GM18519 (cell line): Measurements from ENCODE around the gene CNTNAP1.
"Not testable (repeated sequence)": the region's sequence is repeated elsewhere in the genome, so short reads cannot be mapped to it uniquely, and the experiment has no call there.

Experiments
- ATAC-seq: cut with Tn5 transposase; IDR thresholded peaks from one replicate; pipeline ENCODE4 v1.9.1; 2021; ENCODE audit warnings: mild to moderate bottlenecking, moderate library complexity; ENCODE audit not compliant: unreplicated experiment, low FRiP score

The CNTNAP1 gene

DNA sequence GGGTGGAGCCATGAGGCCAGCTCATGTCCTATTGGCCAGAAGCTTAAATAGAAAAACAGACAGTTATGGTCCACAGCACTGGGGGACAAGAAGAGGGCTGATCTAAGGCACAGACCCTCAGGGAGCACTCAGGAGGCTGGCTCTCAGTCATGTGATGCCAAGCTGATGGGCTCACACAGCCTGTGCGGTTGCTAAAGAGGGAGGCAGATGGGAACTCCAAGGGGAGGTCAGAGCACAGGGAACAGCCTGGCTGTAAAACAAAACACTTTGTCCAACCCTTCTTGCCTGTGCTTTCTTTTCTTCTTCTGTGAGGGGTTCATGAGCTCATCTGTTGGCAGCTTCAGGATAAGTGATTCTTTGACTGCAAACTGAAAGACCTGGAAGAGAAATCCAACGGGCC, 27.2 kb downstream of the CNTNAP1 start:
- no peak for ATAC-seq

DNA sequence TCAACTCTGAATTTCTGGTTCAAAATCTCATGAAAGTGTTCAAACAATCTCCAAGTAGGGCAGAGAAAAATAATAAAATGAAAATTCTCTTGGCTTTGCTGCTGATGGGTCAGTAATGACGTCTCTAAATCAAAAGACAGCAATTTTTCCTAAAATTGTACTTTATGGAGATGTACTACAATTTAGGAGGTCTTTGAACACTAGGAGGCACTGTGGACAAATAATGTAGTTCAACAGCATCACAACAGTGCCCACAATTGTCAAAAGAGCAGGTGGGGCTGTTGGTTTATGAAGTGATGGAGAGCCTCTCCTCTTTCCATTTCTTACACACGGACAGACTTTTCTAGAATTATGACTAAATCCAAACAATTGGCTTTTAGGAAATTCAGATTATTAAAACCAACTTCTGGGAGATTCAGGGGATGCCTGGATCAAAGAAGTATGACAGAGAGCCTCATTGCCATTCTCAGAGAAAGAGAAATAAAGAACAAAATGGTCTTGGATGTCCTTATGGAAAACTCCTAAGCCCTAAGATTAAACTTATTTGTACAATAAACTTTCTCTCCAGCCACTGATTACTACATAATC, 38.8 kb downstream of the CNTNAP1 start:
- ATAC-seq: no peak

DNA sequence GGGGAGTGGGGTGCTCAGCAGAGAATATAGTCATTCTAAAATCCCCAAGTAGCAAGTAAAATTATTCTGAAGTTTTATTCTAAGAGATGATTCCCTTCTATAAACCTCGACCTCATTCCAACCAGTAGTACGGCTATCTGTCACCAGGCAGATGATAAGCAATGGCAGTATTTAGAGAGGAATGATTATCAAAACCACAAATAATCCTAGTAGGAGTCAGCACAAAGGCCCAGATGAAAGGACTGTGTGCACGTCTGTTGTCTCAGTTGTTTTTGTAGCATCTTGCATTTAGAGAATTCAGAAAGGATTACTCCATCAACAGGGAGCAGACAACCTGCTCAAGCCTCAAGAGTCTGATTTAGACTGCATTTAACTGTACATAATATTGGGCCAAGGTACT, 41.3 kb downstream of the CNTNAP1 start:
- no peak for ATAC-seq

DNA sequence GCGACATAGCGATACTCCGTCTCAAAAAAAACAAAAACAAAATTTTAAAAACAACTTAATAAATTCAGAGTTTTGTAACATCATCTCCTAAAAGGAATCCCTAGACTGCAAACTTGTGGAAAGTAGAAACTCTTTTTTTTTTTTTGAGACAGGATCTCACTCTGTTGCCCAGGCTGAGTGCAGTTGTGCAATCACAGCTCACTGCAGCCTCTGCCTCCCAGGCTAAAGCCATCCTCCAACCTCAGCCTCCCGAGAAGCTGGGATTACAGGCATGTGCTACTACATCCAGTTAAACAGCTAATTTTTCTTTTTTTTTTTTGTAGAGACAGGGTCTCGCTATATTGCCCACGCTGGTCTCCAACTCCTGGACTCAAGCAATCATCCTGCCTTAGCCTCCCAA, 42.8 kb downstream of the CNTNAP1 start:
- no peak for ATAC-seq

DNA sequence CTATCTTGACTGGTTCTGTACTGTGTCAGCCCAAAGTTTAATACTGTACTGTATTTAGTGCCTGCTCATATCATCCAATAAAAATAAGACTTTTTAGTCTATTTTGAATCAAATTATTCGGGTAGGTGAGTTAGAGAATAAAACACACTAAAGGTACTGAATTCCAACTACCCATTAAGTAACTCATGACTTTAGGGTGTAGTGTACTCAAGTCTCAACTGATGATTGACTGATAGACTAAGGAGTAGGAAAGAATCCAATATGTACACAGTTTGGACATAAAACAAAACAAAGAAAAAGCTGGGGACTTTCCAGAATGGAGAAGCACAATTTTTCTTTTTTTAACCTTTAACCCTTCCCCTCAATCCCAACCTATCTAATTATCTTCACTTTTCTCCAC, 58.4 kb downstream of the CNTNAP1 start:
- ATAC-seq: no peak

DNA sequence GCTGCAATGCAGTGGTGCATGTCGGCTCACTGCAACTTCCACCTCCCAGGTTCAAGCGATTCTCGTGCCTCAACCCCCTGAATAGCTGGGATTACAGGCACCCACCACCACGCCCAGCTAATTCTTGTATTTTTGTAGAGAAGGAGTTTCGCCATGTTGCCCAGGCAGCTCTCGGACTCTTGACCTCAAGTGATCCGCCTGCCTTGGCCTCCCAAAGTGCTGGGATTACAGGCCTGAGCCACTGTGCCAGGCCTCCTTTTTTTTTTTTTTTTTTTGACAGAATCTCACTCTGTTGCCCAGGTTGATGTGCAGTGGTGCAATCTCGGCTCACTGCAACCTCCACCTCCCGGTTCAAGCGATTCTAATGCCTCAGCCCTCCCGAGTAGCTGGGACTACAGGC, 60.6 kb downstream of the CNTNAP1 start:
- not testable (repeated sequence) for ATAC-seq

DNA sequence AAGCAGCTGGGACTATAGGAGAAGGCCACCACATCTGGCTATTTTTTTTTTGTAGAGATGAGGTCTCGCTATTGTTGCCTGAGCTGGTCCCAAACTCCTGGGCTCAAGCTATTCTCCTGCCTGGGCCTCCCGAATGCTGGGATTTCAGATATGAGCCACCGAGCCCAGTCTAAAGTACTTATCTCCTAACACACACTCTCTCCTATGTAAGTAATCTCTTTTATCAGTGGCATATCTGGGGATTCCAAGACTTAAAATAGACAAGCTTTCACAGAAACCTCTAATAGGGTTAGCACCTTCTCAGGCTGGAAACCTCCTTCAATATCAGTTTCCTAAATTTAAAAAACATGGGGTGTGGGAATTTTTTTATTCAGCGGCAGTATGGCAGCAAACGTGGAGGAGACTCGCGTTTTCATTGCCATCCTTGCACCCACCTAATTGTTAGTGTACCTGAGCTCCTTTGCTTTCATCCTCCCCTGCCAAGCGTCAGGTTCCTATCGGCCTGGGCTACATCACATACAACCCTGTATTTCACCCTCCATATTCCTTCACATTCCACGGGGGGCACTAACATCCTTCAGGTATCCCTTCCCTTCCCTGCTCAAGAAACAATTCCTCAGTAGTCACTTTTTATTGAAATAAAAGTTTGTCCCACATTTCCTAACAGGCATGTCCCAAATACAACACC, 61.4 kb downstream of the CNTNAP1 start:
- ATAC-seq: no peak

DNA sequence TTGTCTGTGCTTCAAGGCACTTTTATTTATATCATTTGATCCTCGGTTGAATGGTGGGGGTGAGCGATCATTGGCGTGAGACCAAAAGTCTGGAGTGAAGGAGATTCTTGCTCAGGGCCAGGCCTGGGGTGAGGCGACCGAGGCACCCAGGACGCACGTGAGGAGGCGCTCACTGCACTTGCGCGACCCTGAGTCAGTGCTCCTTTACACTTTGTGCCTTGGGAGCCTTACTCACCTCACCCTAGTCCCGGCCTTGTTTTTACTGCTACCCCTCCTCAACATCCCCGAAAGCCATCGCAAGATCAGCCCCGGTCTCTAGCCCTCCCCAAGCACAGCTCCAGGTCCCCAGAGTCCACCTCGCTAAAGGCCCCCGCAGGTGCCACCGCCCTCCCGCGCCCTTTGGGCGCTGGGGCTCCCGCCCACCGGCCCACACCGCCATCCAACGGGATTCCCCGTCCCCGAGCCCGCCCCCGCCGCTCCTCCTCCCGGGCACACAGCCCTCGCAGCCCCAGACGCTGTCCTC, 62.0 kb downstream of the CNTNAP1 start:
- ATAC-seq: peak; percentile 6

DNA sequence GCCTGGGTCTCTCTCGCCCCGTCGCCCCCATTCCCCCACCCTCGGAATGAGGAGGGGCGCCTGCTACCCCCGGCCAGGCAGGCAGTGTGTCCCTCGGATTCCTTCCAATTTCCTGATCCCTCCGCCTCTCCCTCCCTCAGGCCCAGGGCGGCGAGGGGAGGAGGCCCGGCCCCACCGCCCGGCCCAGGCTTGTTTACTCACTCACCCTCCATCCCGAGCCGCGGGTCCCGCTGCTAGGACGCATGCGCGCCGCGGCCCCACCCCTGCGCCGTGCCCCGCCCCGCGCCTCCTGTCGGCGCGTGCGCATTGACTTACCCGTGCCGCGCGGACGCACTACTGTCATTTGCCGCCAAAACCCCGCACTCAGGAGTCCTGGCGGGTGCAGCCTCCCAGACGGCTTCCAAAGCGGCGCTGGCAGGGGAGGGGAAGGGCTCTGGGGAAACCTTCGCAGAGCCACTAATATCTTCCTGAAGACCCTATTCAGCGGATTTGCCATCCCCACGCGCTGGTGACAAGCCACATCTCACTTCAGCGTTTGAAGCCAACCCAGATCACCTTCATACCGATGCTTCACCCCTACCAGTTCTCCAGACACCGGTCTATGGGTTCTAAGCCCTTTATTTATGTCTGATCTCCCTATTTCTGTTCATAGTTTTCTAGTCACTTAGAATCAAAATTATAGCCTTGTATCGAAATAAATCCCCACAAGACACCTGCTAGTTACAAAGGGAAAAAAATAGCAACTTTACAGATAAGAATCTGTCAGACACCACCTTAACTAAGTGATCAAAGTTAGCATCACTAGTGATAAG, 62.7 kb downstream of the CNTNAP1 start, which contains the start of gene EZH1:
EZH1 (minus strand) TSS at position 235 of the 812 bp plus-strand sequence. CDS start 16,099 bp downstream, outside the sequence.
- peak; percentile 42 for ATAC-seq

DNA sequence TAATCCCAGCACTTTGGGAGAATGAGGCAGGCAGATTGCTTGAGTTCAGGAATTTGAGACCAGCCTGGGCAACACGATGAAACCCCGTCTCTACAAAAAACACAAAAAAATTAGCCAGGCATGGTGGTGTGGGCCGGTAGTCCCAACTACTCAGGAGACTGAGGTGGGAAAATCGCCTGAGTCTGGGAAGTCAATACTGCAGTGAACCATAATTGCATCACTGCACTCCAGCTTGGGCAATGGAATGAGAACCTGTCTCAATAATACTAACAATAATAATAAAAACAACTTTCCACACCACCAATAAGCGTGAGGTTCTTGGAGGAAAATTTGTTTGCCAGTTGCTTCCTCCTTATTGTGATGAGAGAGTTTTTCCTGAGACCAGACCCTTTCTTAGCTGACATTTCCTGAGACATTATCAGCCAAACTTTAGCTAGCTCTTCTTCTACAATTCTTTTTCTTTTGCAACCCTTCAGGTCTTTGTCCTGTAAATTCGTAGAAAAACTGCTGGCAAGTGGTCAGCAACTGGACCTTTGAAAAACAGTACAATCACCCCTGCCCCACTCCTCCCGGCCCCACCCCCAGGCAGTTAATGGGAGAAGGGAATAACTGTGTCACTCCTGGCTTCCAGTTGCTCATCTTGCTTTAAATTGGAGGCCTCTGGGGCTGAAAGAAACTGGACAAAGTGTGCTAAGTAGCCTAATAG, 66.0 kb downstream of the CNTNAP1 start:
- ATAC-seq: no peak

DNA sequence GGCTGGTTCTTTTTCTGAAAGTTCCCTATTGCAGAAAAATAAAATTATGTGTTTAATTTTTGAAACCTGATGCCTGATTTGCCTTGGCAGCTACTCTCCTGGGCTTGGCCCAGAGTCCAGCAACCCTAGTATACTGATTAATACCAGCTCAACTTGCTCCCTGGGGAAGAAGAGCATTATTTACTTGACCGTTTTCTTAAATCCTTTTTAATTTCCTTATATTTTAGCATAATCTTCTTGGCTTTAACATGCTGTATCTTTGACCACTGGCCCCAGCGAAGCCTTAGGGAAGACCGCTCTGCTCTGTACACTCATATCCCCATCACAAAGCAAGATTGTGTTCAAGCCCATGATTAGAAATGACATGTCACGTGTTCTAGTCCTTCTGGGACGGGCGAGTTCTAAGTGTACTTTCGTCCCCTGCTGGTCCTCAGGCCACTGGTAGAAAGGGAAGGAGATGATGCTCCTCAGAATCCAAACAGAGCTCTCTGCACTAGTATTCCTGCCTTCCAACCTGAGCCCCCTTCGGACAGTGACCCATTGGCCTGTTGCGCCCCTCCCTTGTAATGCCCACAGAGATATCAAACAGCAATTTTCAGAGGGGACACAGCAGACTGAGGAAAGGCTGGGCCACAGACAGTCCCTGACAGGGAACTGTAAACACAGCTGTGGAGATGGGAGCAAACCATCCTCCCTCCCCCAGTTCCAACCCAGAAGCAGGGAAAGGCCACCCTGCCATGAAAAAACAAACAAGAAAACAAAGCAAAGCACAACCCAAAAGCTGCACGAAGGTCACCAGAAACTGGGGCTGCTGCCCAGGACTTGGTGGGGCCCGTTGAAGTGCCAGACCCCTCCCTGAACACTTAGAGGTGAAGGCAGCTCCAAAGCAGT, 66.8 kb downstream of the CNTNAP1 start:
- no peak for ATAC-seq
